ENCODE measurements around the gene NTM.

Gene NTM

DNA sequence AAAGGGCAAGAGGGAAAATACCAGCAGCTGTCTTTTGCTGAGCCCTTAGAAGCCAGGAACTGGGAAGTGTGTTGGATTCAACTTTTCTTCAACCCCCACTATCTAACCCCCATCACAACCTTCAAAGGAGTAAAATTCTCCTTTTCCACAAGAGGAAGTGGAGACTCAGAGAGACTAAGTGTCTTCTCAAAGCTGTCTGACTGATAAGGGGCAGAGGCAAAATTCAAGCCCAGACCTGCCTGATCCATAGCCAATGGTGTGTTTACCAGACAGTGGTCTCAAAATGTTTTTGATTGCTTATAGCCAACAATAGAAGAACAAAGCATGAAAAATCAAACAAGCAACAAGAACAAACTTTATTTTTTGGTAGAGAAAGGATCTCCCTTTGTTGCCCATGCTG lies 707.0 kb downstream of the NTM start:
- H3K4me3 ChIP-seq (ENCODE audit: low read depth, low read length) = no peak overlapping the region
- no peak for TF ChIP-seq CTCF (IDR thresholded peaks at IDR 0.05; ENCODE audit: control insufficient read depth, extremely low read depth, insufficient read depth)
- DNase-seq (ENCODE audit: low read depth) = no peak

DNA sequence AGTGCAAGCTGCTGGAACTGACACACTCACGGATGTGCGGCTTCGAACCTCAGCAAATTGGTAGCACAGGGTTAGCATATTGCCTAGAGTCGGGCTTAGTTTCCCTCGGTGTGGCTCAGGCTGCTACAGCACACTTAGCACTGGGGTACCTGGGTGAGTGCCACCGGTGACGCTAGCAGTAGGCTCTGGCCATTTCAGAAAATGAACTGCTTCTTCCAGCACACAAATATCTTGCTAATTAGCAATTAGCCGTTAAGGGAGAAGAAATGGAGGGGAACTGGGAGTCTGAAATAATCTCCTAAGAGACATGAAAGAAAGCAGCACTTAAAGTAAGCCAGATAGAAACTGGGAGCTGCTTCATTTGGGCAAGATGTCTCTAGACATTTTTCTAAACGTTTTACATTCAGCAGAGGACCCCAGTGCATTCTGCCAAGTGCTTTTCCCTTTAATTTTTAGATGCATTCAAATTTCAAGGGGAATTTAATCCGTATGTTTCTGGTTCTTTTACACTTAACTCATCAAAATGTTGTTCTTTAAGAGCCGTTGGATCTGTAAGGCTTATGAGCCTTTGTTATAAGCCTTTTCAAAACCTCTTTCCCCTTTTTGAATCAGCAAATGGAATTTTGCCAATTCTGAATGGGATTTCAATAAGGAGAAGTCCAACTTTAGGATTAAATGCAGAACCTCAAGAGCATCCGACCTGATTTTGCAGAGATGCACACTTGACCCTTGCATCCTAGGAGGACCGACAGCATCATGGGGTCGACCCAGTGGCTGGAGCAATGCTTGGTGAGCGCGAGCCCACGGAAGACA lies 708.1 kb downstream of the NTM start:
- TF ChIP-seq CTCF (IDR thresholded peaks at IDR 0.05; ENCODE audit: control insufficient read depth, extremely low read depth, insufficient read depth) = no peak
- no peak for DNase-seq (ENCODE audit: low read depth)
- no peak overlapping the region for H3K4me3 ChIP-seq (ENCODE audit: low read depth, low read length)

- TF ChIP-seq CTCF (IDR thresholded peaks at IDR 0.05; ENCODE audit: control insufficient read depth, extremely low read depth, insufficient read depth) = no peak
- H3K4me3 ChIP-seq (ENCODE audit: low read depth, low read length) = no peak overlapping the region
- DNase-seq (ENCODE audit: low read depth) = no peak
Measured at GRCh38 chr11:132080127-132080526, 709.7 kb downstream of the NTM start.

- no peak for TF ChIP-seq CTCF (IDR thresholded peaks at IDR 0.05; ENCODE audit: control insufficient read depth, extremely low read depth, insufficient read depth)
- no peak for DNase-seq (ENCODE audit: low read depth)
- H3K4me3 ChIP-seq (ENCODE audit: low read depth, low read length) = no peak overlapping the region
Measured at GRCh38 chr11:132082566-132082965, 712.2 kb downstream of the NTM start.

DNA sequence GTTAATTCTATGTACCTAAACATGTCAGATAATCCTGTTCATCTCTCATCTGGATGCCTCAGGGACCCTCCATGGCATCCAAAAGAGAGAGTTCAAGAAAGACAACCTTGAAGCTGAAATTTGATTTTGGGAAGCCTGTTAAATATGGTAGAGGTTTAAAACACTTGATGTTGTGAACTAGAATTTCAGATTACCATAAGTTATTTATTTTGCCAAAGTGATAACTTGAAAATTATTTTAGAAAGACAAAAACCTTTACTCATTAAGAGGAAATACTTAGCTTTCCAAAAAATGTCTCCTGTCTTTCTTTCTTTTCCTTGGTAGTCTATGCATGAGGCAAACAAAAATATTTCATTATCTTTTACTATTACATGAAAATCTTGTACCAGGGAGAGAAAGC lies 714.0 kb downstream of the NTM start:
- no peak for TF ChIP-seq CTCF (IDR thresholded peaks at IDR 0.05; ENCODE audit: control insufficient read depth, extremely low read depth, insufficient read depth)
- no peak for DNase-seq (ENCODE audit: low read depth)
- no peak overlapping the region for H3K4me3 ChIP-seq (ENCODE audit: low read depth, low read length)

- no peak for TF ChIP-seq CTCF (IDR thresholded peaks at IDR 0.05; ENCODE audit: control insufficient read depth, extremely low read depth, insufficient read depth)
- DNase-seq (ENCODE audit: low read depth) = no peak
- no peak overlapping the region for H3K4me3 ChIP-seq (ENCODE audit: low read depth, low read length)
Measured at GRCh38 chr11:132087148-132087547, 716.7 kb downstream of the NTM start.

- DNase-seq (ENCODE audit: low read depth) = no peak
- no peak for TF ChIP-seq CTCF (IDR thresholded peaks at IDR 0.05; ENCODE audit: control insufficient read depth, extremely low read depth, insufficient read depth)
Measured at GRCh38 chr11:132088551-132088950, 718.1 kb downstream of the NTM start.

More at GRCh38 chr11:132088551-132088950, 718.1 kb downstream of the NTM start:
- H3K4me3 ChIP-seq (ENCODE audit: low read depth, low read length) = no peak overlapping the region
